ENCODE data around the gene CD82.

CD82 gene

DNA sequence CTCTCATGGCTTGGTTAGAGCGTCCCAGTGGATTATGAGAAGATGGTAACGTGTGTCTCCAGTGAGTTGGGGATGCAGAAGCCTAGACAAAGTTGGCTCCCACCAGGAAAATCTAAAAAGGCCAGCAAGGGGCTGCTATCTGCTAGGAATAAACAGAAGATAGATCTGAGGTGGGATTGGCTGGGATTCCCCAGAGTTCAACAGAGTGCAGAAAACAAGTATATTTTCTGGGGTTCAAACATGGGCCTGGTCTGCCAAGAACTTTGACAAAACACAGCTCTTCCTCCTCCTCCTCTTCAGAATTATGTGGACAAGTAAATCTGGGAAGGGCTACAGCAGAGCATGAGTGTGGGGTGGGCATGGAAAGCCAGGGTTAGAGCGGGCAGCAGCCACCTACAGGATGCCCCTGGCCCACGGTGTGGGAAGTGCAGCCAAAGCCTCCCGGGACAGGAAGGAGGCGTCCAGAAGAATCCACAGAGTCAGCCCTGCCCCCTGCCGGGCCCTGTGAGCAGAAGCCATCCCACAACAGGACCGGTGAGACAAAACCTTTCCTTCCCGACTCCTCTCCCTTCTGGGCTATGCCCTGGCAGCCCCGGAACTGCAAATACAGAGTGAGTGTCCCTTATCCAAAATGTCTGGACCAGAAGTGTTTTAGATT lies 67.1 kb downstream of the CD82 start:
- no peak overlapping the region for H3K4me3 ChIP-seq (ENCODE audit: low read depth, low read length)
- TF ChIP-seq CTCF (conservative IDR thresholded peaks at IDR 0.05; ENCODE audit: low read depth, low read length) = peak; percentile 63
- peak; percentile 40 for DNase-seq (ENCODE audit: low read depth)

DNA sequence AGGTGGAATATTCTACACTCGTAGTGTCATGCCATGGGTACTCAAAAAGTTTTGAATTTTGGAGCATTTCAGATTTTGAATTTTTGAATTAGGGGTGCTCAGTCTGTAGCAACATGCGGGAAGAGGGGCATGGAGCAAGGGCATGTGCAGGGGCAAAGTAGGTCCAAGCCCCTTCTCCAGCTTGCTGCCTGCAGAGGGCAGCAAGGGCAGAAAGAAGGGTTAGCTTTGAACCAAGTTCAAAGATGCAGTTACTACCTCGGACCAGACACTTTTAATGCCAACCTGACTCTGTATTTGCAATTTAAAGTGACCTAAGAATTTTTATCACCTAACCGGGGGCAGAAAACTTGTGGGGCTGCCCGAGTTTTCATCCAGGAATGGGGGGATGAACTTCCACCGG lies 68.2 kb downstream of the CD82 start:
- no peak overlapping the region for H3K4me3 ChIP-seq (ENCODE audit: low read depth, low read length)
- peak; percentile 41 for TF ChIP-seq CTCF (conservative IDR thresholded peaks at IDR 0.05; ENCODE audit: low read depth, low read length)
- no peak for DNase-seq (ENCODE audit: low read depth)

- no peak overlapping the region for H3K4me3 ChIP-seq (ENCODE audit: low read depth, low read length)
These were observed 69.2 kb downstream of the CD82 start for GRCh38 chr11:44634401-44635281.

DNA sequence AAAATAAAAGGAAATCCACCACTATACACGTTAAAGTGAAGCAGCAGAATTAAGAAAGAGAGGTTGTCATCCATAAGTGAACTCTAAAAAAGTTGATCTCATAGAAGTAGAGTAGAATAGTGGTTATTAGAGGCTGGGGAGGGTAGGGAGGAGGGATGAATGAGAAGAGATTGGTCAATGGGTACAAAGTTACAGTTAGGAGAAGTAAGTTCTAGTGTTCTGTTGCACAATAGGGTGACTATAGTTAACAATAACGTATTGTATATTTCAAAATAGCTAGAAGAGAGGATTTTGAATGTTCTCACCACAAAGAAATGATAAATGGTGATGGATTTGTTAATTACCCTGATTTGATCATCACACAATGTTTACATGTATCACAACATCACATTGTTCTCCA lies 72.0 kb downstream of the CD82 start:
- no peak for DNase-seq (ENCODE audit: low read depth)
- TF ChIP-seq CTCF (conservative IDR thresholded peaks at IDR 0.05; ENCODE audit: low read depth, low read length) = no peak
- no peak overlapping the region for H3K4me3 ChIP-seq (ENCODE audit: low read depth, low read length)

More at GRCh38 chr11:44634401-44635281, 69.2 kb downstream of the CD82 start:
- TF ChIP-seq CTCF (conservative IDR thresholded peaks at IDR 0.05; ENCODE audit: low read depth, low read length) = no peak
- peak; percentile 55 for DNase-seq (ENCODE audit: low read depth)

- no peak for DNase-seq (ENCODE audit: low read depth)
- TF ChIP-seq CTCF (conservative IDR thresholded peaks at IDR 0.05; ENCODE audit: low read depth, low read length) = no peak
- H3K4me3 ChIP-seq (ENCODE audit: low read depth, low read length) = no peak overlapping the region
These were observed 72.6 kb downstream of the CD82 start for GRCh38 chr11:44638032-44638431.

GRCh38 chr11:44643217-44643616 lies 77.8 kb downstream of the CD82 start:
- no peak for TF ChIP-seq CTCF (conservative IDR thresholded peaks at IDR 0.05; ENCODE audit: low read depth, low read length)
- H3K4me3 ChIP-seq (ENCODE audit: low read depth, low read length) = no peak overlapping the region
- no peak for DNase-seq (ENCODE audit: low read depth)

Measured in choroid plexus epithelial cell (primary cell).